Middle frontal gyrus (tissue), 1 donor: ENCODE data around the gene TOB1.

Source experiments
- DNase-seq: peaks from one replicate; pipeline ENCODE4 v3.0.0-alpha.2; 2015; ENCODE audit warnings: low spot score; ENCODE audit errors: extremely low spot score

The TOB1 gene

GRCh38 chr17:50847566-50847965 is 18.6 kb downstream of the TOB1 start:
- DNase-seq, result no peak

DNA sequence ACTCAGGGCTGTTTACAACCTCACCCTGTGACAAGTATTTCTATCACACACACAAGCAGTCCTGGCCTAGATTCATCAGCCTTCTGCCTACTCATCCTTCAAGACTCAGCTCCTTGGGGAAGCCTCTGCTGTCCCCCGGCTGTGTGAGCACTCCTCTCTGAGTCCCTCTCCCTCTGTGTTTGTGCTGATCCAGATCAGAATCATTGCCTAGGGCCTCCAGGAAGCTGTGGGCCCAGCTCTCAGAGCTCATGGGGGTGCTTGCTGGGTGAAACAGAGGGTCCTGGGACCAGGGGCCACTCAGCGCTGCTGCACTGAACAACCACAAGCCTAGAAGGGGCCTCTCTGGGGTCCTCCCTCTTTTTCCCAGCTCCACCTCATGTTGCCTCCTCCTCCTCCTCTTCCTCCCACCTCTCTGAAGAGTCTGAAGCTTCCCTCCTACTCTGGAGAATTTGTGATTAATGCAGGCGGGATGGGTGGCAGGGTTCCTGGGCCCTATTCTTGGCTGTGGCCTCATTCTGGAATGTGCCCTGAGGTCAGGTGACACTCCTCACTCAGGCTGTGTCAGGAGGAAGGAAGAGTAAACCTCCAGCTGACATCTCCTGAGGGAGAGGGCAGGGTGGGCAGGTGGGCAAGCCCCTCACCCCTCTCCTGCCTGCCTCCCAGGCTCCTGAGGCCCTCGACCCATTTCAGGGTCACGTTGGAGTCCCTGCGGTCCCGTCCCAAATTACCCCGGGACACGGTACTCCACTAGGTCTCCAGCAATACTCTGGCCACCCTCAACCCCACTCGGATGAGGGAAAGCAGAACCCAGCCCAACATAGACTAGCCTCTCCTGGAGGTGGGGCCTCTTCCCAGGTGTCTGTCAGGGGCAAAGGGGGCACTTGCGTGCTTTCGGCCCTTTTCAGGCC is 20.7 kb downstream of the TOB1 start:
- DNase-seq, result no peak

DNA sequence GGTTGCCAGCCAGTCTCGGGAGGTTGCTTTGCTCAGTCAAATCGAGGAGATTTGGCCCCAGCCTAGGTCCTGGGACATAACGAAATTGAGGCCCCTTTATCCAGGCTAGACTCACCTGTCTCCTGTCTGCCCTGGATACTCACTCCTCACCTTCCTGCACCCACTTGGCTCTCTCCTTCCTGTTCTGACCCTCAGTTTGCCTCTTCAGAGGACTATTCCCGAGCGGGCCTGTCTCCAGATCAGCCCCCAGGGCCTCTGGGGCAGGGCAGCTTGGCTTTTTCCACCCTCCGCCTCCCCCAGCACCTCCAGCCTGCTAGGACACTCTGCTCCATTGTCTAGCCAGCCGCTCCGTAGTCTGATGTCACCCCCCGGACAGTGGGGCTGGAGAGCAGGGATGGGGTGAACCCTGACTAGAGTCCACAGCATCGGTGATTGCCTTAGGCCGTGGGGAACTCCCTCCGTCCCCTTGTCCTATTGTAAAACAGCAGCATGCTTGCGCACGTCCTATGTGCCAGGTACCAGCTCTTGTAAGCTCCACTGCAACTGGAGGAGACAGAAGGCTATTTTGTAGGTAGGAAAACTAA is 21.9 kb downstream of the TOB1 start:
- no peak for DNase-seq

DNA sequence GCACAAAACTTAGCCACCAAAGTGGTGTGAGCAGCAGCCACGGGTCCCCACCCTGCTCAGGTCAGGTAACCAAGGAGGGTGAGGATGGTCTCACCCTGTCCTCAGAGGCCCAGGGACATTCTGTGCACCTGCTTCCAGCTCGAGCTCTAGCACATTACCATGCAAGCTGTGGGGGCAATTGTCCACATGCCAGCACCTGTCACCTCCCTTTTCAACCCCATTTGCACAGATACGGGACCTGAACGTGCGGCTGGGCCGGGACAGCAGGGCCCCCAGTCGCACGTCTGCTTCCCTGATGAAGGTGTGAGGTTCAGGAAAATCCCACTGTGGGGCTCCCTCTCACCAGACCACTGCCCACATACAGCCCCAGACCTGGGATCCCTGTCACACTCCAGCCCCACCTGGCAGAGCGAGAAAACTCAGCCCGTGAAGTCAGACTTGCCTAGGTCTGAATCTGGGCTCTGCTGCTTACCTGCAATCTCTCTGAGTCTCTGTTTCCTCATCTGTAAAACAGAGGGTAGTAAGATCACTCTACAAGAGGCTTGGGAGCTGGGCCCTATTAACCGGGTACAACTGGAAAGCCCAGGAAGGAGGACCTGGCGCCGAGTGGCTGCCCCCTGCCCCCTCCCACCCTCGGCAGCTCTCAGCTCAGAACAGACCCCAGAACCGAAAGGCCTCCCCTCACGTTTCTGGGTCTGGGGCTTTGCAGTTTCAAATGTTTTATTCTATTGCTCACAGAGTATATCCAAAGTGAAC is 22.8 kb downstream of the TOB1 start:
- no peak for DNase-seq

GRCh38 chr17:50842506-50843149 is 23.5 kb downstream of the TOB1 start:
- DNase-seq, result no peak

DNA sequence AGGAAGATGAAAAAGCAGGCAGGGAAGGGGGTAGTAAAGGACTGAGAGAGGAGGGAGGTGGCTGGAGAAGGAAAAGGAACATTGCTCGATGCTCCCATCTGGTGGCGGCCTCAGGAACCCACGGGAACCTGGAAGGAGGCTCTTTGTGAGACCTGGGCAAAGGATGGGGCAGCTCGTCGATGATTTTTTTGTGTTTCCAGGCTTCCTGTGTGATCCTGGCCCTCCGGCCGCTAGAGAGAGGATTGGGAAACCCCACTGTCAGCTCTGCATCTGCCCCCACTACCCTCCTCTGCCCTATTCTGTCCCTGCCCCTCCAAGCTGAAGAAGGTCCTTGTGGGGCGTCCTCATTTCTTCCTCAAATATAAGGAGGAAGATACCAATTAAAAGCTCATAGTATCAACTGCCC is 24.2 kb downstream of the TOB1 start:
- no peak for DNase-seq

DNA sequence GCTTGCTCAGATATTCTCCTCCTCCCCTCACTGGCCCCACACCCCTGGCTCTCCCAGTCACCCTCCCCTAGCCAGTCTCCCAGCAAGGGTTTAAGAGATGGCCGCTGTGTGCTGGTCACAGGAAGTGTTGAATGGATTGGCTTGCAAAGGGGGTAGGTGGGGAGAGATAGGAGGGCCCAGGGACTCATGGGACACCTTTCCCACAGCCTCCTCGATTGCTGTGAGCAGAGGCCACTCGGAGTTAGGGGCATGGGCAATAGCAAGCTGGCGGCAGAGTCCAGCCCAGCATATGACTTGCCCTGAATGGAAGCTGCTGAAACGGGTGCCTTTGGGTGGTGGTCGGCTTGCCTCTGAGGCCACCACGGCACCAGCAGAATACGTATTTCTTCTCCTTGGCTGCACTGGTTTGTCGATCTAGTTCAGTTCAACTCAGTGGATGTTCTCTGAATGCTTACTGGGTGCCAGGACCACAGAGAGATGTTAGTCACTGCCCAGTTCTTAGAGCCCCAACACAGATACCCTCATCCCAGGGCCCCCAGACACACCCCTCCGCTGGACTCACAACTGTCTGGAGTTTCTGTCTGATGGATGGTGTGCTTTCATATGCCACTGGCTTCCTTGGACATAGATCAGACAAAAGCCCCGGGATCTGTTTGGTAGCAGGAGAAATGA is 24.7 kb downstream of the TOB1 start:
- no peak for DNase-seq

DNA sequence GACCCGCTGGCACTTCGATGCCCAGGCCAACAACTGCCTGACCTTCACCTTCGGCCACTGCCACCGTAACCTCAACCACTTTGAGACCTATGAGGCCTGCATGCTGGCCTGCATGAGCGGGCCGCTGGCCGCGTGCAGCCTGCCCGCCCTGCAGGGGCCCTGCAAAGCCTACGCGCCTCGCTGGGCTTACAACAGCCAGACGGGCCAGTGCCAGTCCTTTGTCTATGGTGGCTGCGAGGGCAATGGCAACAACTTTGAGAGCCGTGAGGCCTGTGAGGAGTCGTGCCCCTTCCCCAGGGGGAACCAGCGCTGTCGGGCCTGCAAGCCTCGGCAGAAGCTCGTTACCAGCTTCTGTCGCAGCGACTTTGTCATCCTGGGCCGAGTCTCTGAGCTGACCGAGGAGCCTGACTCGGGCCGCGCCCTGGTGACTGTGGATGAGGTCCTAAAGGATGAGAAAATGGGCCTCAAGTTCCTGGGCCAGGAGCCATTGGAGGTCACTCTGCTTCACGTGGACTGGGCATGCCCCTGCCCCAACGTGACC is 25.8 kb downstream of the TOB1 start:
- DNase-seq, result no peak

DNA sequence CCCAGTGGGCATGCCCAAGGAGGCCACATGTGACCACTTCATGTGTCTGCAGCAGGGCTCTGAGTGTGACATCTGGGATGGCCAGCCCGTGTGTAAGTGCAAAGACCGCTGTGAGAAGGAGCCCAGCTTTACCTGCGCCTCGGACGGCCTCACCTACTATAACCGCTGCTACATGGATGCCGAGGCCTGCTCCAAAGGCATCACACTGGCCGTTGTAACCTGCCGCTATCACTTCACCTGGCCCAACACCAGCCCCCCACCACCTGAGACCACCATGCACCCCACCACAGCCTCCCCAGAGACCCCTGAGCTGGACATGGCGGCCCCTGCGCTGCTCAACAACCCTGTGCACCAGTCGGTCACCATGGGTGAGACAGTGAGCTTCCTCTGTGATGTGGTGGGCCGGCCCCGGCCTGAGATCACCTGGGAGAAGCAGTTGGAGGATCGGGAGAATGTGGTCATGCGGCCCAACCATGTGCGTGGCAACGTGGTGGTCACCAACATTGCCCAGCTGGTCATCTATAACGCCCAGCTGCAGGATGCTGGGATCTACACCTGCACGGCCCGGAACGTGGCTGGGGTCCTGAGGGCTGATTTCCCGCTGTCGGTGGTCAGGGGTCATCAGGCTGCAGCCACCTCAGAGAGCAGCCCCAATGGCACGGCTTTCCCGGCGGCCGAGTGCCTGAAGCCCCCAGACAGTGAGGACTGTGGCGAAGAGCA is 26.4 kb downstream of the TOB1 start:
- DNase-seq, result no peak

GRCh38 chr17:50837980-50838954 is 27.9 kb downstream of the TOB1 start:
- DNase-seq, result no peak

GRCh38 chr17:50837286-50837979 is 28.7 kb downstream of the TOB1 start:
- DNase-seq, result no peak

GRCh38 chr17:50836826-50837225 is 29.3 kb downstream of the TOB1 start:
- DNase-seq, result no peak

DNA sequence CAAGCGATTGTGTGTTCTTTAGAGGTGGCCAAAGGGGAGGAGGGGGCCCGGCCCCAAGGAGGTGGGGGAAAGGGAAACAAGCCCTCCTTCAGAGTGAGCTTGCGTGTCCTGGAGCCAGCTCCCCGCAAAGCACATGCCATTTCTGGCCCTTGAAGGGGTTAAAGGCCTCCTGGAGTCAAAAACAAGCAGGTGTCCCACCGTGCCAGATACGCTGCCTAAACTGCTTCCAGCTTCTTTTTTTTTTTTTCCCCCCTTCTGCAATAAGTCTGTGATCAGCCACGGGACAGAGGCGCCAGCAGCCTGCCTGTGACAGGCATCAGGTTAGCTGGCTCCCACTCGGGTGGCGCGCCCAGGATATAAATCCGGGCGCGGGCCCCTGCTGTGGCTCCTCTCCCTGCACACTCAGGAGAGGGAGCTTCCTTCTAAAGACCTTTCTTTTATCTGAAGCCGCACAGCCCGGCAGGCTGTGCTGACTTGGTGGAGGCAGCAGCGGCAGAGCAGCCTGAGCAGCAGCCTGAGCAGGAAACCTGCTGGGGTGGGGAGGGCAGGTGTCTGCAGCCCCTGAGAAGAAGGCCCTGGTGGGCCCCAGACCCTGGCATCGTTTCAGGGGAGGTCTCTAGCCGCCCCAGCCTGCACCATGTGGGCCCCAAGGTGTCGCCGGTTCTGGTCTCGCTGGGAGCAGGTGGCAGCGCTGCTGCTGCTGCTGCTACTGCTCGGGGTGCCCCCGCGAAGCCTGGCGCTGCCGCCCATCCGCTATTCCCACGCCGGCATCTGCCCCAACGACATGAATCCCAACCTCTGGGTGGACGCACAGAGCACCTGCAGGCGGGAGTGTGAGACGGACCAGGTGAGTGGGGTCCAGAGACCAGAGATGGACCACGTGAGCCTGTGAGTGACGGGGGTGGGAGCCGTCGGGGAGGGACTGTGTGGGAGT is 30.6 kb downstream of the TOB1 start, which contains the start of gene WFIKKN2:
Gene WFIKKN2 (plus strand): TSS at position 286 of the 934 bp plus-strand sequence. CDS start 352 bp downstream, at position 638.
- DNase-seq, result no peak

- DNase-seq, result no peak
Observed at GRCh38 chr17:50834429-50835300, 31.5 kb downstream of the TOB1 start.

DNA sequence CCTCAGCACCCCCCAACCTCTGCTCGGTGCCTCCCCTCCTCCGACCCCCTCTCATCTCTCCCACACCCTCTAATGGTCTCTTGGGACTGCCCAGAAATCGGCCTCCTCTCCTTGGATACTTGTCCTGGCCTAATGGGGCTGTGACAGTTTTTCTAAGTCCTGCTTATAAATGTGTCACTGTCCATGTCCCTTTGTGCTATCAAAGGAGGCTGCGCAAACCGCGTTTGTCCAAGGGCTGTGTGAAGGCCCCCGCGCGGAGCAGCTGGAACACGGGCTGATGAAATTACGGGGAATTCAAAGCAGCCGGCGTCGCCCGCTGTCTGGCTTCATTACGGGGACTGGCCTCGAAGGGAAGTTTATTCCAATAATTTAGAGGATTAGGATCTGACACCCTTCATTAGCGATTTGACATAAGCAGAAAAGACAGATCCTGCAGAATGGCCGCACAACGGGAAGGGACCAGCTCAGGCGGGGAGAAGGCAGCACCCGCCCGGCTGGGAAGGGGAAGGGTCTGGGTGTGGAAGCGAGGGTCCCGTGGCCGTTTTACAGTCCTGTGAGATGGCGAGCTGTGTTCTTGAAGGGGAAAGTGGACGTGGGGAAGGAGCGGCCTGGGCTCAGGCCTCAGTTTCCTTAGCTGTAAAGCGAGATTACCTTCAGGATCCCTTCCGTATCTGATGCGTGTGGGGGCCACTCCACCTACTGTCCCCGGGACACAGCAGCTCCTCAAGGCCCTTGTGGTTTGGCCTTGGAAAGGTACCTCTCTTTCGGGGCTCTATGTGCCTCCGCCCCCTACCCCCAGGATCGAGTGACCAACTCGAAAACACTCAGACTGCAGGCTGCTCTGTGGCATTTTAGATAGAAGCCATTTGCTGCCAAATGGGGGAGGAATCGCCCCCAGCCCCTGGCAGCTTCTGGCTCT is 32.4 kb downstream of the TOB1 start:
- no peak for DNase-seq
